Measurements from ENCODE around the gene CDC14B. TPM values are rescaled to one million over a fixed set of nuclear protein-coding genes. Genes with fewer than 3 reads are reported as not detected.

CDC14B gene
- total and polyA plus RNA-seq, 2 donors (not counting 1 experiment from before 2014, with no cell fraction given) = 2.8 to 8.5 TPM

DNA sequence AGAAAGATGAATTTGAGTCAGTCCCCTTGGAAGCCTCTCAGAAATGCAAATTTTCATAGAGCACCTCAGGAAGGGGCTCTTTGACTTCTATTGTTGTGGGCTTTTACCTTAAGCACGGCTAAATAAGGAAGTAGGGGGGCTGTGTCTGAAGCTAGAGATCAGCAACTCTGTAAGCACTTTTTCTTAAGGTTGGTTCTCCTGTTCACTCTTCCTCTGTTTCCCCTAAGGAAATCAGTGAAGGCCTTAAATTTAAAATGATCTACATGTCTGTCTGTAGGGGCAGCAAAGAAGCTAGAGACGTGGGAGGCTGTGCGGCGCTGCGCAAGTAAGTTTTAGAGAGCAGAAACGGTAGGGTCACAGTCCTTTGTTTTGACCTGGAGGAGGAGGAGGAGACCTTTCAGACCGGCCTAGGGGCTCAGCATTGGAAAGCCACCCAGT is 1.2 kb upstream of the CDC14B start:
- Histone ChIP-seq H4K20me1 (ENCODE audit: control insufficient read depth, insufficient read depth, low read length, poor library complexity, severe bottlenecking) (no peaks in the 10 kb centered on the region), H3K9ac (ENCODE audit: low read length) (no peak overlapping the region), H3K4me2 (replicated peaks; ENCODE audit: low read depth, low read length, poor library complexity, severe bottlenecking) (no peak overlapping the region), H2AFZ (ENCODE audit: insufficient read depth, low read depth, low read length, poor library complexity, severe bottlenecking) (no peak overlapping the region), H3K27ac (ENCODE audit: low read length in 2 of 2) (no peak overlapping the region), H3K4me3 (ENCODE audit: control extremely low read depth in 1 of 5, extremely low read depth in 1 of 5, insufficient read depth in 1 of 5, low read depth in 2 of 5, low read length in 4 of 5) (no peak overlapping the region), H3K79me2 (ENCODE audit: control insufficient read depth, insufficient read depth, low read length) (no peaks in the 10 kb centered on the region), H3K36me3 (replicated peaks in 1 of 2; ENCODE audit: control extremely low read depth in 1 of 2, control insufficient read depth in 1 of 2, extremely low read depth in 1 of 2, insufficient read depth in 2 of 2, low read length in 1 of 2) (no peaks in the 10 kb centered on the region), H3K4me1 (ENCODE audit: control insufficient read depth in 2 of 2, insufficient read depth in 2 of 2, low read length in 2 of 2) (peaks cover 11 to 14% of the 10 kb centered on the region in 2 donors), H3K27me3 (replicated peaks in 1 of 4; ENCODE audit: control extremely low read depth in 1 of 4, control insufficient read depth in 3 of 4, insufficient read depth in 4 of 4, low read length in 3 of 4) (peaks cover 0 to 38% (median 25%) of the 10 kb centered on the region in 4 experiments), H3K9me3 (ENCODE audit: control extremely low read depth in 1 of 3, control insufficient read depth in 2 of 3, insufficient read depth in 1 of 3, low read length in 2 of 3) (peaks cover 0 to 11% (median 0%) of the 10 kb centered on the region in 3 donors)
- 52% methylated on average over 6 of the region's 7 CpGs for WGBS (ENCODE audit: insufficient coverage)
- TF ChIP-seq, protein P1, sequence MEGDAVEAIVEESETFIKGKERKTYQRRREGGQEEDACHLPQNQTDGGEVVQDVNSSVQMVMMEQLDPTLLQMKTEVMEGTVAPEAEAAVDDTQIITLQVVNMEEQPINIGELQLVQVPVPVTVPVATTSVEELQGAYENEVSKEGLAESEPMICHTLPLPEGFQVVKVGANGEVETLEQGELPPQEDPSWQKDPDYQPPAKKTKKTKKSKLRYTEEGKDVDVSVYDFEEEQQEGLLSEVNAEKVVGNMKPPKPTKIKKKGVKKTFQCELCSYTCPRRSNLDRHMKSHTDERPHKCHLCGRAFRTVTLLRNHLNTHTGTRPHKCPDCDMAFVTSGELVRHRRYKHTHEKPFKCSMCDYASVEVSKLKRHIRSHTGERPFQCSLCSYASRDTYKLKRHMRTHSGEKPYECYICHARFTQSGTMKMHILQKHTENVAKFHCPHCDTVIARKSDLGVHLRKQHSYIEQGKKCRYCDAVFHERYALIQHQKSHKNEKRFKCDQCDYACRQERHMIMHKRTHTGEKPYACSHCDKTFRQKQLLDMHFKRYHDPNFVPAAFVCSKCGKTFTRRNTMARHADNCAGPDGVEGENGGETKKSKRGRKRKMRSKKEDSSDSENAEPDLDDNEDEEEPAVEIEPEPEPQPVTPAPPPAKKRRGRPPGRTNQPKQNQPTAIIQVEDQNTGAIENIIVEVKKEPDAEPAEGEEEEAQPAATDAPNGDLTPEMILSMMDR (IDR thresholded peaks at IDR 0.05) = no peak
- ATAC-seq (ENCODE audit: low read depth) (no peak), DNase-seq (peak; percentile 17)
- H3K4me1 Mint-ChIP-seq = peaks cover 7% of the 10 kb centered on the region
- intact Hi-C loops (cut with micrococcal nuclease) = no loop called here
- peaks cover 41% of the 10 kb centered on the region for H3K27me3 Mint-ChIP-seq
- peak overlapping the region; percentile 63 for H3K4me3 Mint-ChIP-seq
- ChIA-PET CTCF (no interaction called here), POLR2A (interaction anchor here (0.6 kb wide), 1 partner anchor 31 kb away, joined by 4 read pairs; no protein-coding TSS in a partner anchor)
- no peak overlapping the region for H3K27ac Mint-ChIP-seq
- H3K9me3 Mint-ChIP-seq (ENCODE audit: insufficient read depth) = no peaks in the 10 kb centered on the region

DNA sequence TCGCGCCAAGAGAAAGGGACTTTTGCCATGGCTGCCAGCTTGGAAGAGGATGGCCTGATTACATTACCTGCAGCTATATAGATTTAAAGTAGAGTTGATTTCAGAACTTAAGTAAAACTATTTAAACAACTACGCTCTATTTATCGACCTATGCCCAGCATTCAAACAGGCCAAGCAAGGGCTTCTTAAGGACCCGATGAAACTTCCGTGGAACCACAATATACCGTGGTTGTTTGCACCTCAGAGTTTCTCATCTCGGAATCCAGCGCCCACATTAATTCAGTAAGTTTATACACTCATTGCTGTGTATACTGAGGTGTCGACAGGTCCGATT is 505 bp upstream of the CDC14B start:
- intact Hi-C loops (cut with micrococcal nuclease) = no loop called here
- peak overlapping the region in 2 of 5 experiments; percentile 50 to 56 for H3K4me3 ChIP-seq (ENCODE audit: control extremely low read depth in 1 of 5, extremely low read depth in 1 of 5, insufficient read depth in 1 of 5, low read depth in 2 of 5, low read length in 4 of 5)
- CTCF ChIA-PET = no interaction called here
- H3K27ac ChIP-seq (ENCODE audit: low read length in 2 of 2) = no peak overlapping the region
- Mint-ChIP-seq H3K27ac (no peak overlapping the region), H3K9me3 (ENCODE audit: insufficient read depth) (no peaks in the 10 kb centered on the region), H3K4me3 (peak overlapping the region; percentile 63), H3K27me3 (peaks cover 48% of the 10 kb centered on the region), H3K4me1 (peaks cover 7% of the 10 kb centered on the region)
- ATAC-seq (ENCODE audit: low read depth) = no peak
- peak overlapping the region; percentile 86 for H3K4me2 ChIP-seq (replicated peaks; ENCODE audit: low read depth, low read length, poor library complexity, severe bottlenecking)
- H2AFZ ChIP-seq (ENCODE audit: insufficient read depth, low read depth, low read length, poor library complexity, severe bottlenecking) = peak overlapping the region; percentile 70
- peaks cover 11 to 14% of the 10 kb centered on the region in 2 donors for H3K4me1 ChIP-seq (ENCODE audit: control insufficient read depth in 2 of 2, insufficient read depth in 2 of 2, low read length in 2 of 2)
- TF ChIP-seq, protein P1 (IDR thresholded peaks at IDR 0.05) = no peak
- TF ChIP-seq EZH2 (IDR thresholded peaks at IDR 0.05; ENCODE audit: borderline replicate concordance, insufficient read depth, low read depth, low read length, poor library complexity, severe bottlenecking) = no peak
- WGBS (ENCODE audit: insufficient coverage) = 70% methylated on average over 2 of the region's 11 CpGs
- POLR2A ChIA-PET = interaction anchor here (0.6 kb wide), 1 partner anchor 1953 kb away, joined by 5 read pairs; no protein-coding TSS in a partner anchor
- no peak overlapping the region for H3K9ac ChIP-seq (ENCODE audit: low read length)
- H3K79me2 ChIP-seq (ENCODE audit: control insufficient read depth, insufficient read depth, low read length) = no peaks in the 10 kb centered on the region
- peaks cover 0 to 11% (median 0%) of the 10 kb centered on the region in 3 donors for H3K9me3 ChIP-seq (ENCODE audit: control extremely low read depth in 1 of 3, control insufficient read depth in 2 of 3, insufficient read depth in 1 of 3, low read length in 2 of 3)
- no peak for DNase-seq
- H3K27me3 ChIP-seq (replicated peaks in 1 of 4; ENCODE audit: control extremely low read depth in 1 of 4, control insufficient read depth in 3 of 4, insufficient read depth in 4 of 4, low read length in 3 of 4) = peaks cover 0 to 38% (median 25%) of the 10 kb centered on the region in 4 experiments
- H4K20me1 ChIP-seq (ENCODE audit: control insufficient read depth, insufficient read depth, low read length, poor library complexity, severe bottlenecking) = no peaks in the 10 kb centered on the region
- no peaks in the 10 kb centered on the region for H3K36me3 ChIP-seq (replicated peaks in 1 of 2; ENCODE audit: control extremely low read depth in 1 of 2, control insufficient read depth in 1 of 2, extremely low read depth in 1 of 2, insufficient read depth in 2 of 2, low read length in 1 of 2)

Measured in B cell (primary cell).